Suprapubic skin (tissue), 4 donors: ENCODE measurements around the gene EPHA5. TPM values are rescaled to one million over a fixed set of nuclear protein-coding genes. Genes with fewer than 3 reads are reported as not detected.

ENCODE experiments used
- DNase-seq, 2 donors: peaks; one replicate each; pipeline ENCODE4 v3.0.0-alpha.2; 2019; ENCODE audit warnings: low spot score in 2 of 2
- H3K27ac ChIP-seq: fragments of 200-600 bp; sonication (generic); one replicate; pipeline ENCODE4 v1.5.1; 2019
- H3K27me3 ChIP-seq: fragments of 200-600 bp; sonication (generic); one replicate; pipeline ENCODE4 v1.5.1; 2019
- H3K36me3 ChIP-seq: fragments of 200-600 bp; sonication (generic); one replicate; pipeline ENCODE4 v1.5.1; 2019
- H3K4me1 ChIP-seq: fragments of 200-600 bp; sonication (generic); one replicate; pipeline ENCODE4 v1.5.1; 2019
- H3K4me3 ChIP-seq: fragments of 200-600 bp; sonication (generic); one replicate; pipeline ENCODE4 v1.5.1; 2019; ENCODE audit warnings: mild to moderate bottlenecking
- H3K9me3 ChIP-seq: fragments of 200-600 bp; sonication (generic); one replicate; pipeline ENCODE4 v1.5.1; 2019
- EP300 ChIP-seq: sonication (generic); formaldehyde crosslinking; IDR thresholded peaks from one replicate; pipeline ENCODE4 v1.6.1; 2017; ENCODE audit warnings: antibody characterized with exemption
- POLR2A ChIP-seq, 2 donors: fragments of 450-650 bp; IDR thresholded peaks; one replicate each; pipeline ENCODE4 v1.6.1; 2017; ENCODE audit warnings: antibody characterized with exemption in 2 of 2, mild to moderate bottlenecking in 2 of 2, moderate library complexity in 2 of 2
- POLR2AphosphoS5 ChIP-seq, 3 donors: sonication (generic); formaldehyde crosslinking; IDR thresholded peaks; one replicate each; pipeline ENCODE4 v1.6.1; 2017; ENCODE audit warnings: antibody characterized with exemption in 3 of 3
- WGBS: methylation state at CpG from one replicate; pipeline ENCODE4 v1.1.5; 2018; 5-methylcytosine and 5-hydroxymethylcytosine counted together
- total RNA-seq, 4 donors: library from RNA; depleted of rRNA; stranded (reverse); fragments of >200 nt; gene quantifications; one replicate each; pipeline ENCODE4 v1.1.0, GENCODE V29; 2016
- TF ChIP-seq, protein P1 (sequence below), 2 donors: fragments of 200-600 bp in 1 of 2; fragments of 450-650 bp in 1 of 2; sonication (generic) in 1 of 2; IDR thresholded peaks; one replicate each; pipeline ENCODE4 v1.5.1; 2016 to 2019; ENCODE audit warnings: antibody characterized with exemption in 2 of 2, mild to moderate bottlenecking in 1 of 2, moderate library complexity in 1 of 2

Gene EPHA5
- total RNA-seq, 4 donors from 2014 or later = 0.15 to 0.55 (median 0.37) TPM

DNA sequence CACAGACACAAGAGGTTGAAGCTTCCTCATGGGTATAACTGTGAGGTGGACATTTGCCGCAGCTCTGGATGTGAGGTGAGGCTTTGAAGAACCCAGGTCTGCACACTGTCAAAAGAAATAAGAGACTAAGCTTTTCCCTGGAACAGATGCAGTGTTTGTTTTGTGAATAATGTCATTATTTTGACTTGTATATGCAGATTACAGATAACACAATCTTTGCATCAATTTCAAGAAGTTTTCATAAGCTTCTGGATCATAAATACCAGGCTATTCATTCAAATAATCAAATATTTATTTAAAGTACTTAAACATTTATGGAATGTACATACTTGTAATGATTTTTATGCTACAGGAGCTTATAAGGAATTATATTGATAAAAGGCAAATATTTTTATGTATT is 174.8 kb downstream of the EPHA5 start:
- no peak for DNase-seq
- H3K27ac ChIP-seq = no peak overlapping the region
- 86% methylated on average over 1 of the region's 1 CpG for WGBS
- no peaks in the 10 kb centered on the region for H3K9me3 ChIP-seq
- no peaks in the 10 kb centered on the region for H3K27me3 ChIP-seq
- H3K36me3 ChIP-seq = no peaks in the 10 kb centered on the region
- H3K4me3 ChIP-seq = no peak overlapping the region
- H3K4me1 ChIP-seq = no peaks in the 10 kb centered on the region
- TF ChIP-seq POLR2A (IDR thresholded peaks at IDR 0.05) = no peak
- no peak for TF ChIP-seq EP300
- TF ChIP-seq POLR2AphosphoS5 (IDR thresholded peaks at IDR 0.05) = no peak
- TF ChIP-seq, protein P1, sequence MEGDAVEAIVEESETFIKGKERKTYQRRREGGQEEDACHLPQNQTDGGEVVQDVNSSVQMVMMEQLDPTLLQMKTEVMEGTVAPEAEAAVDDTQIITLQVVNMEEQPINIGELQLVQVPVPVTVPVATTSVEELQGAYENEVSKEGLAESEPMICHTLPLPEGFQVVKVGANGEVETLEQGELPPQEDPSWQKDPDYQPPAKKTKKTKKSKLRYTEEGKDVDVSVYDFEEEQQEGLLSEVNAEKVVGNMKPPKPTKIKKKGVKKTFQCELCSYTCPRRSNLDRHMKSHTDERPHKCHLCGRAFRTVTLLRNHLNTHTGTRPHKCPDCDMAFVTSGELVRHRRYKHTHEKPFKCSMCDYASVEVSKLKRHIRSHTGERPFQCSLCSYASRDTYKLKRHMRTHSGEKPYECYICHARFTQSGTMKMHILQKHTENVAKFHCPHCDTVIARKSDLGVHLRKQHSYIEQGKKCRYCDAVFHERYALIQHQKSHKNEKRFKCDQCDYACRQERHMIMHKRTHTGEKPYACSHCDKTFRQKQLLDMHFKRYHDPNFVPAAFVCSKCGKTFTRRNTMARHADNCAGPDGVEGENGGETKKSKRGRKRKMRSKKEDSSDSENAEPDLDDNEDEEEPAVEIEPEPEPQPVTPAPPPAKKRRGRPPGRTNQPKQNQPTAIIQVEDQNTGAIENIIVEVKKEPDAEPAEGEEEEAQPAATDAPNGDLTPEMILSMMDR (IDR thresholded peaks at IDR 0.05) = no peak

DNA sequence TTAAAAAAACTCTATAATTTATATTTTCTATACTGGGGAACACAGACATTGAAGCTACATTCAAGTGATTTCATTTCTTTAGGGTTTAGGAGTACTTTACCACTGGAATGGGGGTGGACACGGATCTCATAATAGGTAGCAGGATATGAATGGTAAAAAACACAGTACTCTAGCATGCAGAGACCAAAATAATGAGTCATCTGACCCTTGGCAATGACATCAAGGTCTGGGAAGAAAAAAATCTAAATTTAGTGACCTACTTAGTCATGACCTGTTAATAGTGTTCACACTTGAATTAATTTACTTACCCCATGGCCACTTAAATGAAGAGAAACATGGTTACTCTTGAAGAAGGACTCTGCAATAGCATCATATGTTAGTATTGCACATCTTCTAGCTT is 187.9 kb downstream of the EPHA5 start:
- Histone ChIP-seq H3K36me3 (no peaks in the 10 kb centered on the region), H3K4me1 (no peaks in the 10 kb centered on the region), H3K27ac (no peak overlapping the region), H3K4me3 (no peak overlapping the region), H3K27me3 (no peaks in the 10 kb centered on the region), H3K9me3 (no peaks in the 10 kb centered on the region)
- DNase-seq = no peak
- whole genome bisulfite sequencing = 47% methylated on average over 1 of the region's 1 CpG
- TF ChIP-seq POLR2AphosphoS5 (IDR thresholded peaks at IDR 0.05) (no peak), EP300 (no peak), POLR2A (IDR thresholded peaks at IDR 0.05) (no peak)

DNA sequence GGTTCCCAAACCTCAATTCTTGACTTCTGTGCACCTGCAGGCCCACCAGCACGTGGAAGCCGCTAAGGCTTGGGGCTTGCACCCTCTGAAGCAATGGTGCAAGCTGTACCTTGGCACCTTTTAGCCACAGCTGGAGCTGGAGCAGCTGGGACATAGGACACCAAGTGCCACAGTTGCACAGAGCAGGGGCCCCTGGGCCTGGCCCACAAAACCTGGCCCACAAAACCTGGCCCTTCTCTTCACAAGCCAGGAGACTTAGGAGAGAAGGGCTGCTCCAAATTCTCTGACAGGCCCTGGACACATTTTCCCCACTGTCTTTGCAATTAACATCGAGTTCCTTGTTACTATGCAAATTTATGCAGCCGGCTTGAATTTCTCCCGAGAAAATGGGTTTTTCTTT is 197.8 kb downstream of the EPHA5 start:
- Histone ChIP-seq H3K27ac (no peak overlapping the region), H3K36me3 (no peaks in the 10 kb centered on the region), H3K4me3 (no peak overlapping the region), H3K27me3 (no peaks in the 10 kb centered on the region), H3K4me1 (no peaks in the 10 kb centered on the region), H3K9me3 (no peaks in the 10 kb centered on the region)
- WGBS = 92% methylated on average over 3 of the region's 5 CpGs
- DNase-seq = no peak
- TF ChIP-seq POLR2A (IDR thresholded peaks at IDR 0.05) = no peak
- no peak for TF ChIP-seq EP300
- TF ChIP-seq, protein P1 (IDR thresholded peaks at IDR 0.05) = no peak
- no peak for TF ChIP-seq POLR2AphosphoS5 (IDR thresholded peaks at IDR 0.05)

DNA sequence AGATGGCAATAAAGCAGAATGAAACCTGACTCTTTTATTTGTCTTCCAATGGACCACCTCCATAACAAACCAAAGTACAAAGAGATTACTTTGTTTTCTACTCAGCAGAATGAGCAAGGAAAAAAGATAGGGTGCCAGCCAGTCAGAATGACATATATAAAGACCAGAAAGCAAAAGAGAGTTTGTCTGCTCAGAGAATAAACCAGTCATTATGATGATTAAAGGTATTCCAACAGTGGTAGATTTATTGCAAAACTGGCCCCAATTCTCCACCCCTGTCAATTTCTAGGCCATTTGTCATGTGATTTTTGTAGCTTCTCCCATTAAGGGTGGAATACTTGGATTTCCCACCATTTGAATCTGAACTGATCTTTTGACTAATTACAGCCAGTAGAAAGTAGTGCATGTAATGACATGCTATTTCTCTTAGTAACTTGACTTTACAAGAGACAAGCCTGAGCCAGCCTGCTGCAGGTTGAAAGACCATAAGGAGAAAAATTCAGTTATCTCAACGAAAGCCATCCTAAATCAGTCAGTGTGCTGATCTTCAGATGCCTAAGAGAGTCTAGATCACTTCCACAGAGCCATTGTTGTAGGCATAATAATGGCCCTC is 203.1 kb downstream of the EPHA5 start:
- no peak for DNase-seq
- no peak overlapping the region for H3K27ac ChIP-seq
- H3K36me3 ChIP-seq = no peaks in the 10 kb centered on the region
- TF ChIP-seq, protein P1 (IDR thresholded peaks at IDR 0.05) = no peak
- no peak for TF ChIP-seq POLR2AphosphoS5 (IDR thresholded peaks at IDR 0.05)
- TF ChIP-seq POLR2A (IDR thresholded peaks at IDR 0.05) = no peak
- TF ChIP-seq EP300 = no peak
- H3K9me3 ChIP-seq = no peaks in the 10 kb centered on the region
- H3K4me1 ChIP-seq = no peaks in the 10 kb centered on the region
- no peaks in the 10 kb centered on the region for H3K27me3 ChIP-seq
- 11% methylated on average over 1 of the region's 1 CpG for WGBS
- H3K4me3 ChIP-seq = no peak overlapping the region

DNA sequence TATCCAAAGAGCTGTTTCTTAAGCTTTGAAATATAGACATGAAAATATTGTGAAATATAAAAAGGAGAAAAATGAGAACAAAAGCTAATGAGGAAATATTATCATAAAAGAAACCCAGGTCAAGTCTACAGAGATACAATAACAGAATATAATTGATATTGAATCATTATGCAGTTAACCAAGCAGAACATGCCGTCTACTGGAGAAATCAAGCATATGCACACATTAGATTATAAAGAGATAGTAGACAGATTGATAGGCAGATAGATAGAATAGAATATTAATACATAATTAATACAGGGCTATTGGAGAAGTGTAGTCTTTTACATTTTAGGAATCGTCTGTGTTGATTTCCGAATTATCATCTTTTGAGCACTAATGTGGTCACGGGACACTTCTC is 208.5 kb downstream of the EPHA5 start:
- 74% methylated on average over 4 of the region's 4 CpGs for WGBS
- no peak for DNase-seq
- Histone ChIP-seq H3K27ac (no peak overlapping the region), H3K27me3 (no peaks in the 10 kb centered on the region), H3K36me3 (no peaks in the 10 kb centered on the region), H3K9me3 (no peaks in the 10 kb centered on the region), H3K4me1 (no peaks in the 10 kb centered on the region), H3K4me3 (no peak overlapping the region)
- no peak for TF ChIP-seq POLR2A (IDR thresholded peaks at IDR 0.05)
- TF ChIP-seq EP300 = no peak
- TF ChIP-seq, protein P1 (IDR thresholded peaks at IDR 0.05) = no peak
- TF ChIP-seq POLR2AphosphoS5 (IDR thresholded peaks at IDR 0.05) = no peak

DNA sequence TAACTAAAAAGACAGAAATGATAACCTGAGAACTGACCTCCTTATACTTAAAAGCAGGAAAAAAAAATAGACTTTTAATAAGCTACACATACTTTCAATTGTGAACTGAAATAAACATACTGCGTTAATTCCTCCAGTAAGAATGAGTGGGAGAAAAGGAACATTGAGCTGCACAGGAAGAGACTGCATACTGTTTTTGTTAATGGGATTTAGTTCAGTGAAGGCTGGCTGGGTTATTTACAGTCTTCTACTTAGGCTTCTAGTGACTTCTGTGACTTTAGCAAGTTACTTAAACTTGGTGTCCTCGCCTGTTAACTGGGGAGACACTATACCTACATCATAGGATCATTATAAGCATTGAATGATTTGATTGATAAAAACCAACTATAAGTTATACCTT is 213.3 kb downstream of the EPHA5 start:
- no peaks in the 10 kb centered on the region for H3K9me3 ChIP-seq
- WGBS = 66% methylated on average over 2 of the region's 2 CpGs
- no peak overlapping the region for H3K27ac ChIP-seq
- TF ChIP-seq EP300 = no peak
- no peak for TF ChIP-seq POLR2A (IDR thresholded peaks at IDR 0.05)
- no peak for TF ChIP-seq POLR2AphosphoS5 (IDR thresholded peaks at IDR 0.05)
- TF ChIP-seq, protein P1 (IDR thresholded peaks at IDR 0.05) = no peak
- no peaks in the 10 kb centered on the region for H3K27me3 ChIP-seq
- no peak overlapping the region for H3K4me3 ChIP-seq
- DNase-seq = no peak
- H3K4me1 ChIP-seq = no peaks in the 10 kb centered on the region
- H3K36me3 ChIP-seq = no peaks in the 10 kb centered on the region
